Smooth muscle cell (in vitro differentiated cells): ENCODE results near the gene NCOA1. TPM values are rescaled to one million over a fixed set of nuclear protein-coding genes. Genes with fewer than 3 reads are reported as not detected.

ENCODE experiments used
- DNase-seq: peaks from one replicate; lab custom pipeline; 2025; ENCODE audit not compliant: unreplicated experiment; lab: John Stamatoyannopoulos, UW
- H2AFZ ChIP-seq: fragments of 200-600 bp; sonication (generic); 2 replicates; pipeline ENCODE4 v1.6.0; 2016; ENCODE audit warnings: antibody characterized with exemption, low read depth, mild to moderate bottlenecking
- H3F3A ChIP-seq: fragments of 200-600 bp; sonication (generic); 2 replicates; pipeline ENCODE4 v1.6.0; 2017; ENCODE audit warnings: antibody characterized with exemption, low read depth
- H3K27ac ChIP-seq: fragments of 200-600 bp; sonication (generic); 2 replicates; pipeline ENCODE4 v1.5.1; 2016; ENCODE audit warnings: low read depth, mild to moderate bottlenecking
- H3K27me3 ChIP-seq: fragments of 200-600 bp; sonication (generic); 2 replicates; pipeline ENCODE4 v1.6.1; 2016; ENCODE audit warnings: low read depth, mild to moderate bottlenecking
- H3K36me3 ChIP-seq: fragments of 200-600 bp; sonication (generic); 2 replicates; pipeline ENCODE4 v1.5.1; 2016; ENCODE audit warnings: low read depth
- H3K4me1 ChIP-seq: fragments of 200-600 bp; sonication (generic); 2 replicates; pipeline ENCODE4 v1.5.1; 2016; ENCODE audit warnings: low read depth
- H3K4me2 ChIP-seq: fragments of 200-600 bp; sonication (generic); 2 replicates; pipeline ENCODE4 v1.6.0; 2016; ENCODE audit warnings: mild to moderate bottlenecking
- H3K4me3 ChIP-seq: fragments of 200-600 bp; sonication (generic); 2 replicates; pipeline ENCODE4 v1.5.1; 2016; ENCODE audit warnings: mild to moderate bottlenecking
- H3K79me2 ChIP-seq: fragments of 200-600 bp; sonication (generic); 2 replicates; pipeline ENCODE4 v1.6.0; 2016; ENCODE audit warnings: low read depth, mild to moderate bottlenecking
- H3K9ac ChIP-seq: fragments of 200-600 bp; sonication (generic); 2 replicates; pipeline ENCODE4 v1.6.0; 2016; ENCODE audit warnings: low read depth
- H3K9me3 ChIP-seq: fragments of 200-600 bp; sonication (generic); replicated peaks from 2 replicates; pipeline ENCODE4 v1.5.1; 2016; ENCODE audit warnings: low read depth
- H4K20me1 ChIP-seq: fragments of 200-600 bp; sonication (generic); 2 replicates; pipeline ENCODE4 v1.6.0; 2016; ENCODE audit warnings: low read depth
- WGBS: methylation state at CpG from one replicate; pipeline ENCODE4 v1.1.7; 2016; ENCODE audit warnings: low lambda C conversion rate; 5-methylcytosine and 5-hydroxymethylcytosine counted together
- polyA plus RNA-seq: library from polyadenylated mRNA; unstranded; fragments of >200 nt; fragmentation: Nextera tagmentation; extraction: Ambion mirVana; gene quantifications from 2 replicates; pipeline ENCODE4 v1.2.1, GENCODE V29; 2016
- total RNA-seq: library from RNA; depleted of rRNA; stranded (reverse); fragments of >200 nt; gene quantifications from 2 replicates; pipeline ENCODE4 v1.2.3, GENCODE V29; 2014
- TF ChIP-seq, protein P1 (sequence below): fragments of 200-600 bp; sonication (generic); IDR thresholded peaks from 2 replicates; pipeline ENCODE4 v1.5.1; 2017; ENCODE audit warnings: borderline replicate concordance, mild to moderate bottlenecking, antibody characterized with exemption; ENCODE audit not compliant: insufficient read depth, poor library complexity, severe bottlenecking

NCOA1 gene
- total and polyA plus RNA-seq, 2 experiments from 2014 or later, result 8.5 to 21.0 TPM

GRCh38 chr2:24509425-24509824 is 18.4 kb downstream of the NCOA1 start:
- H4K20me1 ChIP-seq, result peaks cover 88% of the 10 kb centered on the region
- no peaks in the 10 kb centered on the region for H3K4me1 ChIP-seq
- no peaks in the 10 kb centered on the region for H3K9me3 ChIP-seq
- H3K79me2 ChIP-seq, result peaks cover 84% of the 10 kb centered on the region
- no peaks in the 10 kb centered on the region for H3K27me3 ChIP-seq
- DNase-seq, result no peak
- no peaks in the 10 kb centered on the region for H3K36me3 ChIP-seq
- H3K9ac ChIP-seq, result no peak overlapping the region
- no peak overlapping the region for H3K4me2 ChIP-seq
- 94% methylated on average over 1 of the region's 1 CpG for WGBS
- no peak overlapping the region for H3K4me3 ChIP-seq
- TF ChIP-seq, protein P1, sequence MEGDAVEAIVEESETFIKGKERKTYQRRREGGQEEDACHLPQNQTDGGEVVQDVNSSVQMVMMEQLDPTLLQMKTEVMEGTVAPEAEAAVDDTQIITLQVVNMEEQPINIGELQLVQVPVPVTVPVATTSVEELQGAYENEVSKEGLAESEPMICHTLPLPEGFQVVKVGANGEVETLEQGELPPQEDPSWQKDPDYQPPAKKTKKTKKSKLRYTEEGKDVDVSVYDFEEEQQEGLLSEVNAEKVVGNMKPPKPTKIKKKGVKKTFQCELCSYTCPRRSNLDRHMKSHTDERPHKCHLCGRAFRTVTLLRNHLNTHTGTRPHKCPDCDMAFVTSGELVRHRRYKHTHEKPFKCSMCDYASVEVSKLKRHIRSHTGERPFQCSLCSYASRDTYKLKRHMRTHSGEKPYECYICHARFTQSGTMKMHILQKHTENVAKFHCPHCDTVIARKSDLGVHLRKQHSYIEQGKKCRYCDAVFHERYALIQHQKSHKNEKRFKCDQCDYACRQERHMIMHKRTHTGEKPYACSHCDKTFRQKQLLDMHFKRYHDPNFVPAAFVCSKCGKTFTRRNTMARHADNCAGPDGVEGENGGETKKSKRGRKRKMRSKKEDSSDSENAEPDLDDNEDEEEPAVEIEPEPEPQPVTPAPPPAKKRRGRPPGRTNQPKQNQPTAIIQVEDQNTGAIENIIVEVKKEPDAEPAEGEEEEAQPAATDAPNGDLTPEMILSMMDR, result no peak
- no peaks in the 10 kb centered on the region for H3F3A ChIP-seq
- no peak overlapping the region for H2AFZ ChIP-seq
- H3K27ac ChIP-seq, result no peak overlapping the region

DNA sequence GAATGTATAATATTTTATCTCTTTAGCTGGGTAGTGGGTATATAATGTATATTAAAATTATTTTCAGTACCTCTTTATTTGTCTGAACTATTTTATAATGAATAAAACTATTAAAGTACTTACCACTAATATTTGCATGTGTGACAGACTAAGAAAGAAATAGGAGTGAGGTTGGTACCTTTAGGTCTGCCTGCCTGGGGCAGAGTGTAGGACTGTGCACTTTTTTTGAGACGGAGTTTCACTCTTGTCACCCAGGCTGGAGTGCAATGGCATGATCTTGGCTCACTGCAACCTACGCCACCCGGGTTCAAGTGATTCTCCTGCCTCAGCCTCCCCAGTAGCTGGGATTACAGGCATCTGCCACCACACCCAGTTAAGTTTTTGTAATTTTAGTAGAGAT is 18.8 kb downstream of the NCOA1 start:
- H3K79me2 ChIP-seq, result peaks cover 84% of the 10 kb centered on the region
- H4K20me1 ChIP-seq, result peaks cover 88% of the 10 kb centered on the region

GRCh38 chr2:24510771-24511170 is 19.7 kb downstream of the NCOA1 start:
- Histone ChIP-seq H3K4me1 (no peaks in the 10 kb centered on the region), H3K9me3 (no peaks in the 10 kb centered on the region), H2AFZ (no peak overlapping the region), H3K36me3 (no peaks in the 10 kb centered on the region), H3K9ac (no peak overlapping the region), H3K4me3 (no peak overlapping the region), H3F3A (no peaks in the 10 kb centered on the region), H3K79me2 (peaks cover 83% of the 10 kb centered on the region), H3K4me2 (no peak overlapping the region), H3K27ac (no peak overlapping the region), H3K27me3 (no peaks in the 10 kb centered on the region), H4K20me1 (peaks cover 88% of the 10 kb centered on the region)
- no peak for DNase-seq
- 94% methylated on average over 1 of the region's 1 CpG for WGBS
- TF ChIP-seq, protein P1, result no peak

More for the DNA sequence above, 18.8 kb downstream of the NCOA1 start:
- no peaks in the 10 kb centered on the region for H3K4me1 ChIP-seq
- no peak overlapping the region for H3K27ac ChIP-seq
- TF ChIP-seq, protein P1, result no peak
- H3K9ac ChIP-seq, result no peak overlapping the region
- DNase-seq, result no peak
- H3F3A ChIP-seq, result no peaks in the 10 kb centered on the region
- H3K36me3 ChIP-seq, result no peaks in the 10 kb centered on the region
- no peak overlapping the region for H3K4me3 ChIP-seq
- H3K9me3 ChIP-seq, result no peaks in the 10 kb centered on the region
- WGBS, result 97% methylated on average over 3 of the region's 3 CpGs
- H3K27me3 ChIP-seq, result no peaks in the 10 kb centered on the region
- no peak overlapping the region for H2AFZ ChIP-seq
- no peak overlapping the region for H3K4me2 ChIP-seq

DNA sequence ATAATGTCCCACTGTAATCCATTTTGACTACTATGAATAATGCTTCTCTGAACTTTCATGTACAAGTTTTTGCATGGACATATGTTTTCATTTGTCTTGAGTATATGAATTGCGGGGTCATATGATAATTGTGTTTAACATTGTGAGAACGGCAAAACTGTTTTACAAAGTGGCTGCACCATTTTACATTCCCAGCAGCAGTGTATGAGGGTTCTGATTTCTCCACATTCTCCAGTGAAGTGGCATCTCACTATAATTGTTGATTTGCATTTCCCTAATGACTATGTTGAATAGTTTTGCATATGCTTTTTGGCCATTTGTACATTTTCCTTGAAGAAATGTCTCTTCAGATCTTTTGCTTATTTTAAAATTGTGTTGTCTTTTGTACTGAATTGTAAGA is 20.1 kb downstream of the NCOA1 start:
- H3K4me3 ChIP-seq, result no peak overlapping the region
- H3K27ac ChIP-seq, result no peak overlapping the region
- no peak for DNase-seq
- no peaks in the 10 kb centered on the region for H3K4me1 ChIP-seq
- H2AFZ ChIP-seq, result no peak overlapping the region
- no peaks in the 10 kb centered on the region for H3K27me3 ChIP-seq
- 95% methylated on average over 2 of the region's 2 CpGs for WGBS
- no peaks in the 10 kb centered on the region for H3K36me3 ChIP-seq
- H4K20me1 ChIP-seq, result peaks cover 83% of the 10 kb centered on the region
- no peak overlapping the region for H3K4me2 ChIP-seq
- TF ChIP-seq, protein P1, result no peak
- no peaks in the 10 kb centered on the region for H3F3A ChIP-seq
- H3K79me2 ChIP-seq, result peaks cover 79% of the 10 kb centered on the region
- H3K9ac ChIP-seq, result no peak overlapping the region
- H3K9me3 ChIP-seq, result no peaks in the 10 kb centered on the region
